ENCODE data around the gene SEMA6A. TPM values are rescaled to one million over a fixed set of nuclear protein-coding genes. Genes with fewer than 3 reads are reported as not detected.

Gene SEMA6A
- polyA plus RNA-seq, 1 of the 3 experiments (the other 2 are of a cell fraction) = 0.18 TPM

- H3K79me2 ChIP-seq (ENCODE audit: insufficient read depth) = no peaks in the 10 kb centered on the region
- TF ChIP-seq PBX3 (IDR thresholded peaks at IDR 0.05) = no peak
- no peak for TF ChIP-seq GABPA (IDR thresholded peaks at IDR 0.05; ENCODE audit: low read depth)
- no peak for TF ChIP-seq GATA2 (CRISPR knock-in tag; IDR thresholded peaks at IDR 0.05)
- TF ChIP-seq RXRA (IDR thresholded peaks at IDR 0.05; ENCODE audit: borderline replicate concordance, low read depth) = no peak
- no peaks in the 10 kb centered on the region for H3K9me2 ChIP-seq
- H3F3A ChIP-seq (replicated peaks; ENCODE audit: insufficient read depth) = no peaks in the 10 kb centered on the region
- H3K4me1 ChIP-seq (ENCODE audit: control insufficient read depth in 1 of 2, insufficient read depth in 2 of 2, low read depth in 1 of 2, low read length in 1 of 2) = peaks cover 0 to 5% of the 10 kb centered on the region in 2 experiments; a peak in 1 of 4 replicates
- no peaks in the 10 kb centered on the region for H3K9me3 ChIP-seq
- H3K4me2 ChIP-seq = no peak overlapping the region
- no peak overlapping the region for H3K4me3 ChIP-seq (ENCODE audit: low read depth in 2 of 2, low read length in 1 of 2)
- ChIA-PET POLR2A (no interaction called here), CTCF (interaction anchor here (1.5 kb wide), 1 partner anchor 10 kb away, joined by 4 read pairs; no protein-coding TSS in a partner anchor)
- no peaks in the 10 kb centered on the region for H4K20me1 ChIP-seq (ENCODE audit: insufficient read depth)
- 49% methylated on average over 2 of the region's 2 CpGs for WGBS (ENCODE audit: low lambda C conversion rate)
- no peaks in the 10 kb centered on the region for H3K36me3 ChIP-seq (replicated peaks in 1 of 2; ENCODE audit: control insufficient read depth in 1 of 2, insufficient read depth in 2 of 2, low read length in 1 of 2)
- H3K27ac ChIP-seq (ENCODE audit: low read depth in 2 of 2, low read length in 1 of 2) = no peak overlapping the region
- H3K9ac ChIP-seq = no peak overlapping the region
- H2AFZ ChIP-seq (ENCODE audit: low read depth) = no peak overlapping the region
- peaks cover 9% of the 10 kb centered on the region for H3K27me3 ChIP-seq (ENCODE audit: insufficient read depth)
- no peak for DNase-seq
Observed at GRCh38 chr5:116567106-116567505, 7.5 kb downstream of the SEMA6A start.

GRCh38 chr5:116566251-116566650, 8.4 kb downstream of the SEMA6A start:
- DNase-seq = no peak
- no peaks in the 10 kb centered on the region for H3K9me3 ChIP-seq
- H4K20me1 ChIP-seq (ENCODE audit: insufficient read depth) = no peaks in the 10 kb centered on the region
- H3K4me2 ChIP-seq = no peak overlapping the region
- no peak overlapping the region for H3K9ac ChIP-seq
- H3K4me3 ChIP-seq (ENCODE audit: low read depth in 2 of 2, low read length in 1 of 2) = no peak overlapping the region
- H3K27me3 ChIP-seq (ENCODE audit: insufficient read depth) = 0 out of 2 replicates have a peak, but pooled peaks cover 4% of the 10 kb centered on the region
- TF ChIP-seq GATA2 (CRISPR knock-in tag; IDR thresholded peaks at IDR 0.05) (no peak), JUND (IDR thresholded peaks at IDR 0.05) (no peak), SIN3A (IDR thresholded peaks at IDR 0.05; ENCODE audit: borderline replicate concordance, low read depth, low read length) (no peak), FOSL2 (IDR thresholded peaks at IDR 0.05; ENCODE audit: borderline replicate concordance, low read depth) (no peak), CTCF (IDR thresholded peaks at IDR 0.05) (no peak), USF2 (IDR thresholded peaks at IDR 0.05; ENCODE audit: borderline replicate concordance, low read depth, low read length) (no peak), EP300 (IDR thresholded peaks at IDR 0.05; ENCODE audit: borderline replicate concordance in 1 of 2, low read depth in 1 of 2, low read length in 1 of 2) (no peak), POLR2AphosphoS5 (IDR thresholded peaks at IDR 0.05; ENCODE audit: low read depth, low read length) (no peak), YY1 (IDR thresholded peaks at IDR 0.05; ENCODE audit: low read depth) (no peak), TCF12 (IDR thresholded peaks at IDR 0.05) (no peak), PBX3 (IDR thresholded peaks at IDR 0.05) (no peak), USF1 (IDR thresholded peaks at IDR 0.05; ENCODE audit: borderline replicate concordance, low read depth) (no peak), RFX5 (IDR thresholded peaks at IDR 0.05; ENCODE audit: low read length) (no peak), FOXJ3 (CRISPR knock-in tag; IDR thresholded peaks at IDR 0.05) (no peak)
- H2AFZ ChIP-seq (ENCODE audit: low read depth) = no peak overlapping the region
- no peaks in the 10 kb centered on the region for H3K79me2 ChIP-seq (ENCODE audit: insufficient read depth)
- ChIA-PET POLR2A (no interaction called here), CTCF (interaction anchor here (1.5 to 1.6 kb wide), 2 partner anchors 9 kb away, joined by 4 read pairs; partner anchors contain the start of gene SEMA6A)
- H3K36me3 ChIP-seq (replicated peaks in 1 of 2; ENCODE audit: control insufficient read depth in 1 of 2, insufficient read depth in 2 of 2, low read length in 1 of 2) = no peaks in the 10 kb centered on the region
- no peak overlapping the region for H3K27ac ChIP-seq (ENCODE audit: low read depth in 2 of 2, low read length in 1 of 2)
- no peaks in the 10 kb centered on the region for H3F3A ChIP-seq (replicated peaks; ENCODE audit: insufficient read depth)
- 19% methylated on average over 1 of the region's 1 CpG for WGBS (ENCODE audit: low lambda C conversion rate)
- no peaks in the 10 kb centered on the region for H3K9me2 ChIP-seq
- H3K4me1 ChIP-seq (ENCODE audit: control insufficient read depth in 1 of 2, insufficient read depth in 2 of 2, low read depth in 1 of 2, low read length in 1 of 2) = peaks cover 0 to 2% of the 10 kb centered on the region in 2 experiments; a peak in 1 of 4 replicates
